VCaP (cell line): Measurements from ENCODE around the gene MESD.

Experiments used
- H3K27ac ChIP-seq: fragments of 450-650 bp; 2 replicates; pipeline ENCODE4 v1.5.1; 2017
- TF ChIP-seq, protein P1 (sequence below): fragments of 450-650 bp; conservative IDR thresholded peaks from 2 replicates; pipeline ENCODE4 v1.5.1; 2017; ENCODE audit warnings: mild to moderate bottlenecking, moderate library complexity

MESD gene

DNA sequence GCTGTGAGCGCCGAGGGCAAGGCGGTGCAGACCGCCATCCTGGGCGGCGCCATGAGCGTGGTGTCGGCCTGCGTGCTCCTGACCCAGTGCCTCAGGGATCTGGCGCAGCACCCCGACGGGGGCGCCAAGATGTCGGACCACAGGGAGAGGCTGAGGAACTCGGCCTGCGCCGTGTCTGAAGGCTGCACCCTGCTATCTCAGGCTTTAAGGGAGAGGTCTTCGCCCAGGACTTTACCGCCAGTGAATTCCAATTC, 13.4 kb upstream of the MESD start:
- TF ChIP-seq, protein P1, sequence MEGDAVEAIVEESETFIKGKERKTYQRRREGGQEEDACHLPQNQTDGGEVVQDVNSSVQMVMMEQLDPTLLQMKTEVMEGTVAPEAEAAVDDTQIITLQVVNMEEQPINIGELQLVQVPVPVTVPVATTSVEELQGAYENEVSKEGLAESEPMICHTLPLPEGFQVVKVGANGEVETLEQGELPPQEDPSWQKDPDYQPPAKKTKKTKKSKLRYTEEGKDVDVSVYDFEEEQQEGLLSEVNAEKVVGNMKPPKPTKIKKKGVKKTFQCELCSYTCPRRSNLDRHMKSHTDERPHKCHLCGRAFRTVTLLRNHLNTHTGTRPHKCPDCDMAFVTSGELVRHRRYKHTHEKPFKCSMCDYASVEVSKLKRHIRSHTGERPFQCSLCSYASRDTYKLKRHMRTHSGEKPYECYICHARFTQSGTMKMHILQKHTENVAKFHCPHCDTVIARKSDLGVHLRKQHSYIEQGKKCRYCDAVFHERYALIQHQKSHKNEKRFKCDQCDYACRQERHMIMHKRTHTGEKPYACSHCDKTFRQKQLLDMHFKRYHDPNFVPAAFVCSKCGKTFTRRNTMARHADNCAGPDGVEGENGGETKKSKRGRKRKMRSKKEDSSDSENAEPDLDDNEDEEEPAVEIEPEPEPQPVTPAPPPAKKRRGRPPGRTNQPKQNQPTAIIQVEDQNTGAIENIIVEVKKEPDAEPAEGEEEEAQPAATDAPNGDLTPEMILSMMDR, result no peak
- no peak overlapping the region for H3K27ac ChIP-seq

DNA sequence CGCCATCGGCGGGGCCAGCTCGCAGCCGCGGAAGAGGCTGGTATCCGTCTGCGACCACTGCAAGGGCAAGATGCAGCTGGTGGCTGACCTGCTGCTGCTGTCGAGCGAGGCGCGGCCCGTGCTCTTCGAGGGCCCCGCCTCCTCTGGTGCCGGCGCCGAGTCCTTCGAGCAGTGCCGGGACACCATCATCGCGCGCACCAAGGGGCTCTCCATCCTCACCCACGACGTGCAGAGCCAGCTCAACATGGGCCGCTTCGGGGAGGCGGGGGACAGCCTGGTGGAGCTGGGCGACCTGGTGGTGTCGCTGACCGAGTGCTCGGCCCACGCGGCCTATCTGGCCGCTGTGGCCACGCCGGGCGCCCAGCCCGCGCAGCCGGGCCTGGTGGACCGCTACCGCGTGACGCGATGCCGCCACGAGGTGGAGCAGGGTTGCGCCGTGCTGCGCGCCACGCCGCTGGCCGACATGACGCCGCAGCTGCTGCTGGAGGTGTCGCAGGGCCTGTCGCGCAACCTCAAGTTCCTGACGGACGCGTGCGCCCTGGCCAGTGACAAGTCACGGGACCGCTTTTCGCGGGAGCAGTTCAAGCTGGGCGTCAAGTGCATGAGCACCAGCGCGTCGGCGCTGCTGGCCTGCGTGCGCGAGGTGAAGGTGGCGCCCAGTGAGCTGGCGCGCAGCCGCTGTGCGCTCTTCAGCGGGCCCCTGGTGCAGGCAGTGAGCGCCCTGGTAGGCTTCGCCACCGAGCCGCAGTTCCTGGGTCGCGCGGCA, 12.9 kb upstream of the MESD start:
- TF ChIP-seq, protein P1, result no peak
- peak overlapping the region; percentile 99 for H3K27ac ChIP-seq

DNA sequence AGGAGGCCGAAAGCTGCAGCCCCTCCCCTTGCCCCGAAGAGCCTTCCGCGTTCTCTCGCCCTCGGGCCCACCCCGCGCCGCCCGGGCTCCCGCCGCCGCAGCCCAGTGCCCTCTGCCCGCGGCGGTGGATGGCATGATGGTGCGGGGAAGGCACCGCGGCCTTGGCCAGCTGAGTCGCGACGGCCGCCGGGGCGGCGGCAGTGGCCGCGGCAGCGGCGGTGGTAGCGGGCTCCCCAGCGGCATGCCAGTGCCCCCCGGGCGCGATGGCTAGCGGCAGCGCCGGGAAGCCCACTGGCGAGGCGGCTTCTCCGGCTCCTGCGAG, 12.4 kb upstream of the MESD start:
- TF ChIP-seq, protein P1, result no peak
- peak overlapping the region; percentile 99 for H3K27ac ChIP-seq

DNA sequence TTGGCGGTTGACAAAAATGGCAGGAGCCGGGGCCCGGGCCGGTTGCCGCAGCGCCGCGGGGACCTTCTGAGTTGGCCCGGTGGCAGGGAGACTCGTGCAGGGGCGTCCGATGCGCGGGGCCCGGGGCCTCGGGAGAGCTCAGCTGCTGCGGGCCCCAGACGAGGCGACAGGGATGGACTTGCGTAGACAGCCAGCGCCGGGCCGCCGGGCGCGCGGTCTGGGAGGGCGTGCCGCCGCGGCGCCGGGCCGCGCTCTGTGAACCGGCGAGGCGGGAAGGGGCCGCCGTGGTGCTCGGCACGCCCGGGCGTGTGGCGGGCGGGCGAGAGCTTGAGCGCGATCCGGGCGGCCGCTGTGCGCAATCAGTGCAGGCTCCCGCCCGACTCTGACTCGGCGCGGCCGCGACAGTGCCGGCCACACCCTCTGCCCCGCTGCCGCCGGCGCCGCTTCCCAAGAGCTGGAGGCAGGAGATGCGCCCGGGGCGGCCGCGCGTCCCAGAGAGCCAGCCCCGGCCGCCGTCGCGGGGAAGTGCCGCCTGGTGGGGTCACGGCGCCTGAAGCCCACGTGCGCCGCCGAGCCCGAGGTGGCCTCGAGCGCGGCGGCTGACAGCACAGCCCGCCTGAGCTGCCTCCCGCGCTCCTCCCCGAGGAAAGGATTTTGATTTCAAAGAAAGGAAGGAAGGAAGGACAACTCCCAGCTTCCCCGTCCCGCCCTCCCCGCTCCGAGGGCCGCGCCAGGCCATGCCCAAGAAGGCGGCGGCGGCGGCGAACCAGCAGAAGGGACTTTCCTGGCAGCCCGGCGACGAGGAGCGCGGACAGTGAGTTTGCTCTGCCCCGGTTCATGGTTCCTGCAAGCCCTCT, 11.8 kb upstream of the MESD start:
- H3K27ac ChIP-seq, result peak overlapping the region; percentile 99
- TF ChIP-seq, protein P1, result no peak

DNA sequence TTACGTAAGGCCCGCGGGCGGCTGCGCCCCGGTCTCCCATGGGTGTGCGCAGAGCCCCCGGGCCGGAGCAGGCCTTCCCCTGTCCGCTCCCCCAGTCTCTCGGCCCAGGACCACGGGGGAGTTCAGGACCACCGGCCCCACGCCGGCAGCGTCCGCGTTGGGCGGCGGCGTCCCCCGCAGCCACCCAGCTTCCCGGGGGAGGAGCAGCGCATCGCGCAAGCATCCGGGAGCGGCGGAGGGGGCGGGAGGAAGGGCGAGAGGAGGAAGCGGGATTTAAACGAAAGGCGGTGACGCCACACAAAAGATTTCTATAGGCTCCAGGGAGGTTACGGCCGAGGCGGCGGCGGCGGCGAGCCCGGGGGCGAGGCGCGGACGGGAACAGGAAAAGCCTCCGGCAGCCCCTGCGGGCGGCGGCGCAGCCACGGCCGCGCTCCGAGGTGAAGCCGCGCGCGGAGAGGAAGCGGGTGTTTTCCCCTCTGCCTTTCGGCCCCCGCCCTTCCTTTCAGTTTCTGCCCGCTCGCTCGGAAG, 11.1 kb upstream of the MESD start, which contains the start of gene TLNRD1:
TSS of gene TLNRD1 (plus strand) at position 300 of the 528 bp plus-strand sequence. CDS start 1,349 bp downstream, outside the sequence.
- peak within 1 kb of the TSS; percentile 99 for H3K27ac ChIP-seq

DNA sequence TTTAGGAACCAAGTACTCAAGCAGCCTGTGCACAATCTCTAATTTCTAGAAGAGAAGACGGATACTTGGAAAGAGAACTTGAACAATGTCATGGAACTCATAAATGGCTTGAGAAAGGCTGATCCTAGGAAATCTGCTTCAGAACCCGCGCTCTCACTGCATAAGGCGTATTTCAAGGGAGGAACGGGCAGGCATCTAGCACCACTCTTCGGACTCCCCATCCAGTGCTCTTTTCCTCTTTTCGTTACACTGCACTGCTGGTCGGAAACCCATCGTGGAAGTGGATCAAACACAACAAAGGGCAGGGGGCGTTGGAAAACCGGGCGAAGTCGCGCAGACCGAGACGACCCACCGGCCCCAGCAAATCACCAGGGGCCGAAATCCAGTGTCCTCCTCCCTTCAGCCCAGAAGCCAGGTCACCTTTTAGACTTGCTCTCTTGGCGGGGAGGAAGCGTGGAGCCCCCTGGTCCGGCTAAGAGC, 10.6 kb upstream of the MESD start:
- TF ChIP-seq, protein P1, result no peak
- peak overlapping the region; percentile 99 for H3K27ac ChIP-seq

More for the DNA sequence above, 11.1 kb upstream of the MESD start, which contains the start of gene TLNRD1:
- TF ChIP-seq, protein P1, result no peak

DNA sequence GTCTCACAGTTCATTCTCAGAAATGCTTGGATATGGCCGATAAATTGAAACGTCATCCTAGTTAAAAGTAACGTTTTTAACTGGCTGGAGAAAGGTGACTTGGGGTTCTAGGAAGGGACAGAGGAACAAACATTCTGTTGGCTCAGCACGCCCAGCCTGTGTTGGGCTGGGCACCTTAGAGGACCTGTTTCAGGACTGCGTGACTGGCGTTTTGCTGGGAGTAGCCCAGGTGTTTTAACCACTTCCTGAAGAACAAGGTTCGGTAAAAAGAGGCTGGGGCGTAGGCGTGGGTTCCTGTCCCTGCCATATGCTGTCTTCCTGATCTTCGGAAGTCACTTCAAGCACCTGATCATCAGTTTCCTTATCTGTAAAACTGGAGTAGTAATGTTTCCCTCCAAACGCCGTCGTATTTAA, 10.0 kb upstream of the MESD start:
- TF ChIP-seq, protein P1, result no peak
- H3K27ac ChIP-seq, result peak overlapping the region; percentile 99
